IMR-90 (cell line): ENCODE results near the gene FBXO15. TPM values are rescaled to one million over a fixed set of nuclear protein-coding genes. Genes with fewer than 3 reads are reported as not detected.

Source experiments
- ATAC-seq: fragments of 200-7000 bp; cut with Tn5 transposase; 2 replicates; pipeline ENCODE4 v1.9.1; 2020; ENCODE audit warnings: low read depth, mild to moderate bottlenecking, moderate library complexity
- BruUV-seq: library from RNA; stranded (reverse); fragments of 400-500 nt; replicated peaks from 2 replicates; lab custom pipeline; 2021; lab: Mats Ljungman, UMichigan
- CTCF ChIA-PET: fragments of 300-600 bp; formaldehyde crosslinking; extraction: SDS; loops from one replicate; lab custom pipeline; 2021; ENCODE audit warnings: antibody characterized with exemption; lab: Yijun Ruan, JAX
- POLR2A ChIA-PET: fragments of 300-600 bp; sonication (Branson Sonifier 250); formaldehyde crosslinking; loops from one replicate; lab custom pipeline; 2022; ENCODE audit warnings: antibody characterized with exemption; ENCODE audit not compliant: unreplicated experiment; lab: Charles Lee
- DNase-seq: peaks from one replicate; pipeline ENCODE4 v3.0.0; 2013
- H2AFZ ChIP-seq: replicated peaks from 2 replicates; pipeline ENCODE3; 2013; ENCODE audit warnings: low read length, mild to moderate bottlenecking; ENCODE audit not compliant: poor library complexity
- H2AK5ac ChIP-seq: 2 replicates; pipeline ENCODE4 v1.6.1; 2013; ENCODE audit warnings: low read depth, low read length, inconsistent platforms
- H2AK9ac ChIP-seq: replicated peaks from 2 replicates; pipeline ENCODE3; 2013; ENCODE audit warnings: mild to moderate bottlenecking, low read depth, low read length, moderate library complexity; ENCODE audit not compliant: poor library complexity
- H2BK120ac ChIP-seq: 2 replicates; pipeline ENCODE4 v1.6.1; 2013; ENCODE audit warnings: low read depth, low read length, inconsistent platforms
- H2BK15ac ChIP-seq: 3 replicates; pipeline ENCODE4 v1.6.1; 2013; ENCODE audit warnings: low read depth, low read length, inconsistent platforms
- H2BK20ac ChIP-seq: 2 replicates; pipeline ENCODE4 v1.6.1; 2013; ENCODE audit warnings: low read depth, mild to moderate bottlenecking, inconsistent platforms, low read length, moderate library complexity
- H2BK5ac ChIP-seq: 2 replicates; pipeline ENCODE4 v1.6.1; 2013; ENCODE audit warnings: mild to moderate bottlenecking, low read depth, low read length, inconsistent platforms; ENCODE audit not compliant: poor library complexity, severe bottlenecking
- H3K14ac ChIP-seq: replicated peaks from 2 replicates; pipeline ENCODE4 v1.6.1; 2013; ENCODE audit warnings: low read depth, low read length, inconsistent platforms
- H3K18ac ChIP-seq: 2 replicates; pipeline ENCODE4 v1.6.1; 2013; ENCODE audit warnings: low read depth, low read length, control low read depth
- H3K23ac ChIP-seq: 2 replicates; pipeline ENCODE4 v1.6.1; 2013; ENCODE audit warnings: low read depth, low read length, inconsistent platforms
- H3K27ac ChIP-seq: 2 replicates; pipeline ENCODE4 v1.5.1; 2013; ENCODE audit warnings: mild to moderate bottlenecking, control low read depth, low read length; ENCODE audit not compliant: insufficient read depth
- H3K27me3 ChIP-seq: 2 replicates; pipeline ENCODE4 v1.6.1; 2013; ENCODE audit warnings: low read length; ENCODE audit not compliant: control insufficient read depth, insufficient read depth
- H3K36me3 ChIP-seq: 2 replicates; pipeline ENCODE4 v1.6.1; 2013; ENCODE audit warnings: low read length, mixed read lengths; ENCODE audit not compliant: control insufficient read depth, insufficient read depth
- H3K4ac ChIP-seq: 2 replicates; pipeline ENCODE4 v1.6.1; 2013; ENCODE audit warnings: low read depth, low read length, inconsistent platforms
- H3K4me1 ChIP-seq: 2 replicates; pipeline ENCODE4 v1.6.1; 2013; ENCODE audit warnings: low read length, mixed read lengths; ENCODE audit not compliant: control insufficient read depth, insufficient read depth
- H3K4me2 ChIP-seq: 2 replicates; pipeline ENCODE4 v1.6.1; 2013; ENCODE audit warnings: low read depth, mild to moderate bottlenecking, control low read depth, low read length, moderate library complexity
- H3K4me3 ChIP-seq: 2 replicates; pipeline ENCODE4 v1.5.1; 2013; ENCODE audit warnings: low read depth, mild to moderate bottlenecking, control low read depth, low read length, moderate library complexity; ENCODE audit not compliant: insufficient read depth
- H3K56ac ChIP-seq: 2 replicates; pipeline ENCODE4 v1.6.1; 2013; ENCODE audit warnings: low read length, inconsistent platforms; ENCODE audit not compliant: insufficient read depth; ENCODE audit errors: extremely low read depth
- H3K79me1 ChIP-seq, 2 experiments: 2 replicates each; pipeline ENCODE4 v1.6.1; 2013; ENCODE audit warnings: low read length in 2 of 2, inconsistent platforms in 1 of 2, low read depth in 1 of 2
- H3K9ac ChIP-seq: 2 replicates; pipeline ENCODE4 v1.6.1; 2013; ENCODE audit warnings: low read depth, low read length, control low read depth
- H3K9me1 ChIP-seq: 2 replicates; pipeline ENCODE4 v1.6.1; 2013; ENCODE audit warnings: low read length, inconsistent platforms; ENCODE audit not compliant: insufficient read depth
- H3K9me3 ChIP-seq: 2 replicates; pipeline ENCODE4 v1.6.1; 2013; ENCODE audit warnings: low read length; ENCODE audit not compliant: control insufficient read depth, insufficient read depth
- H4K20me1 ChIP-seq: 2 replicates; pipeline ENCODE4 v1.6.1; 2013; ENCODE audit warnings: low read length, inconsistent platforms; ENCODE audit not compliant: insufficient read depth
- H4K5ac ChIP-seq: 2 replicates; pipeline ENCODE4 v1.6.1; 2013; ENCODE audit warnings: mild to moderate bottlenecking, low read depth, low read length, control low read depth
- H4K8ac ChIP-seq, 2 experiments: 2 replicates each; pipeline ENCODE4 v1.6.1; 2013; ENCODE audit warnings: low read depth in 2 of 2, low read length in 2 of 2, control low read depth in 1 of 2, inconsistent platforms in 1 of 2
- H4K91ac ChIP-seq: 2 replicates; pipeline ENCODE4 v1.6.1; 2013; ENCODE audit warnings: low read depth, low read length, inconsistent platforms; ENCODE audit not compliant: insufficient read depth
- BHLHE40 ChIP-seq: fragments of 150-350 bp; IDR thresholded peaks from 2 replicates; pipeline ENCODE4 v1.6.1; 2016; ENCODE audit warnings: mild to moderate bottlenecking, low read depth, low read length
- CEBPB ChIP-seq: IDR thresholded peaks from 2 replicates; pipeline ENCODE4 v1.6.1; 2012; ENCODE audit warnings: low read depth, low read length, improper control_type of control experiment
- CHD1 ChIP-seq: IDR thresholded peaks from 2 replicates; pipeline ENCODE4 v1.6.1; 2012; ENCODE audit warnings: low read depth, low read length, improper control_type of control experiment
- FOS ChIP-seq: fragments of 150-350 bp; IDR thresholded peaks from 2 replicates; pipeline ENCODE4 v1.6.1; 2016; ENCODE audit warnings: low read depth, low read length
- MAFK ChIP-seq: IDR thresholded peaks from 2 replicates; pipeline ENCODE4 v1.6.1; 2012; ENCODE audit warnings: low read depth, low read length, improper control_type of control experiment
- MAZ ChIP-seq: IDR thresholded peaks from 2 replicates; pipeline ENCODE4 v1.6.1; 2012; ENCODE audit warnings: low read depth, mild to moderate bottlenecking, low read length, improper control_type of control experiment, moderate library complexity, borderline replicate concordance
- MXI1 ChIP-seq: IDR thresholded peaks from 2 replicates; pipeline ENCODE4 v1.6.1; 2012; ENCODE audit warnings: low read depth, mild to moderate bottlenecking, low read length, moderate library complexity, borderline replicate concordance
- NFE2L2 ChIP-seq: fragments of 150-350 bp; IDR thresholded peaks from 2 replicates; pipeline ENCODE4 v1.6.1; 2016; ENCODE audit warnings: low read depth, mild to moderate bottlenecking, low read length
- POLR2A ChIP-seq: IDR thresholded peaks from 2 replicates; pipeline ENCODE4 v1.6.1; 2012; ENCODE audit warnings: mild to moderate bottlenecking, low read depth, low read length
- RAD21 ChIP-seq: IDR thresholded peaks from 2 replicates; pipeline ENCODE4 v1.6.1; 2012; ENCODE audit warnings: low read length, improper control_type of control experiment
- RCOR1 ChIP-seq: IDR thresholded peaks from 2 replicates; pipeline ENCODE4 v1.6.1; 2012; ENCODE audit warnings: mild to moderate bottlenecking, low read length, improper control_type of control experiment; ENCODE audit not compliant: insufficient replicate concordance
- RFX5 ChIP-seq: IDR thresholded peaks from 2 replicates; pipeline ENCODE4 v1.8.0; 2012; ENCODE audit warnings: low read depth, mild to moderate bottlenecking, low read length, moderate library complexity
- WGBS, 2 experiments: methylation state at CpG; one replicate each; pipeline versions ENCODE4 v1.1.5 to v1.1.7; 2013; ENCODE audit warnings: missing lambda C conversion rate in 2 of 2; ENCODE audit not compliant: insufficient read length in 1 of 2; ENCODE audit errors: extremely low coverage in 2 of 2; 5-methylcytosine and 5-hydroxymethylcytosine counted together
- dilution Hi-C: fragments of 300-500 bp; cut with HindIII; formaldehyde crosslinking; loops from one replicate; pipeline ENCODE4 v1.14.3; 2018; ENCODE audit warnings: low sequenced_read_pairs; ENCODE audit not compliant: unreplicated experiment
- in situ Hi-C: fragments of 300-500 bp; cut with MboI; formaldehyde crosslinking; loops from 3 replicates; pipeline ENCODE4 v1.14.3; 2019; ENCODE audit warnings: low sequenced_read_pairs, inconsistent platforms, mixed read lengths
- intact Hi-C: fragments of 100-400 bp; cut with micrococcal nuclease; formaldehyde crosslinking; loops from 2 replicates; pipeline ENCODE4 v1.10.0; 2022
- polyA plus RNA-seq, 3 experiments: library from polyadenylated mRNA; depleted of rRNA; stranded (reverse); fragments of >200 nt; gene quantifications; 2 replicates each; pipeline ENCODE4 v1.2.3, GENCODE V29; 2012; ENCODE audit warnings: low replicate concordance in 1 of 3
- total RNA-seq: library from RNA; depleted of rRNA; stranded (reverse); fragments of >200 nt; gene quantifications from 2 replicates; pipeline ENCODE4 v1.2.3, GENCODE V29; 2012
- TF ChIP-seq, protein P1 (sequence below): fragments of 150-350 bp; IDR thresholded peaks from 2 replicates; pipeline ENCODE4 v1.6.1; 2017; ENCODE audit warnings: mild to moderate bottlenecking, antibody characterized with exemption, low read length, low read depth

The FBXO15 gene
- total and polyA plus RNA-seq, 2 of the 4 experiments (the other 2 are of a cell fraction) = 0.90 to 2.0 TPM

DNA sequence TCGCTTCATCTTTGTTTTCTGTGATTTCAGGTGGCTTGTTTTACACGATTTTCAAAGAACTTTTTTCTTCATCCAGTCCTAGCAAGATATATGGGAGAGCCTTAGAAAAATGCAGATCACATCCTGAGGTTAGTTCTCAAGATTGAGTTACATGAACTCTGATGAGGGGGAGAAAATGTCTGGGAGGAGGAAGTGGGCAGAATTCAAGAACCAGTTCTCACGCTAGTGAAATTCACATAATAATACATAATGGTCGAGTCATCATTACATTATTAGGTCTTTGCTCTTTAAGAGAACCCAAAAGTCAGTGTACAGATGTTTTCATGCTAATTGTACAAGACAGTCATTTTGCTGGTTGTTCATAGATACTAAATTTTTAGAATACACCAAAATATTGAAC, 7.6 kb upstream of the FBXO15 start:
- H3K18ac ChIP-seq = no peak overlapping the region
- in situ Hi-C loops = no loop called here

More for the DNA sequence above, 7.6 kb upstream of the FBXO15 start:
- H3K27me3 ChIP-seq = no peaks in the 10 kb centered on the region
- no peak overlapping the region for H3K27ac ChIP-seq
- no peak overlapping the region for H3K23ac ChIP-seq
- TF ChIP-seq CEBPB (no peak), BHLHE40 (no peak), RFX5 (no peak), FOS (no peak), RAD21 (no peak), POLR2A (no peak), RCOR1 (no peak), MXI1 (no peak), NFE2L2 (no peak), CHD1 (no peak), MAZ (no peak), MAFK (no peak)
- TF ChIP-seq, protein P1, sequence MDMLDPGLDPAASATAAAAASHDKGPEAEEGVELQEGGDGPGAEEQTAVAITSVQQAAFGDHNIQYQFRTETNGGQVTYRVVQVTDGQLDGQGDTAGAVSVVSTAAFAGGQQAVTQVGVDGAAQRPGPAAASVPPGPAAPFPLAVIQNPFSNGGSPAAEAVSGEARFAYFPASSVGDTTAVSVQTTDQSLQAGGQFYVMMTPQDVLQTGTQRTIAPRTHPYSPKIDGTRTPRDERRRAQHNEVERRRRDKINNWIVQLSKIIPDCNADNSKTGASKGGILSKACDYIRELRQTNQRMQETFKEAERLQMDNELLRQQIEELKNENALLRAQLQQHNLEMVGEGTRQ = no peak
- peaks cover 17% of the 10 kb centered on the region for H3K36me3 ChIP-seq
- peaks cover 14 to 32% of the 10 kb centered on the region in 2 experiments; a peak in 3 of 4 replicates for H3K79me1 ChIP-seq
- BruUV-seq = no TSS peak
- no peak overlapping the region for H4K91ac ChIP-seq
- no peak overlapping the region for H2AK9ac ChIP-seq
- no peak overlapping the region for H2BK15ac ChIP-seq
- no peaks in the 10 kb centered on the region for H3K9me3 ChIP-seq
- no peak overlapping the region for H3K4me2 ChIP-seq
- no peak overlapping the region for H2AK5ac ChIP-seq
- H2BK20ac ChIP-seq = no peak overlapping the region
- H3K4me1 ChIP-seq = no peaks in the 10 kb centered on the region
- H2BK5ac ChIP-seq = no peak overlapping the region
- dilution Hi-C loops = no loop called here
- H3K9ac ChIP-seq = no peak overlapping the region
- no peak overlapping the region for H4K8ac ChIP-seq
- no peak overlapping the region for H3K4ac ChIP-seq
- DNase-seq (peak; percentile 64), ATAC-seq (no peak)
- no peak overlapping the region for H2AFZ ChIP-seq
- ChIA-PET CTCF (no interaction called here), POLR2A (no interaction called here)
- H3K4me3 ChIP-seq = no peak overlapping the region
- intact Hi-C loops = no loop called here
- peaks cover 4% of the 10 kb centered on the region; the same call in 1 of the 2 replicates for H3K9me1 ChIP-seq
- H2BK120ac ChIP-seq = no peak overlapping the region
- H3K56ac ChIP-seq = no peak overlapping the region
- no CpG with 5 or more reads among the region's 4 CpGs for WGBS, 2 experiments
- H4K20me1 ChIP-seq = no peaks in the 10 kb centered on the region
- no peak overlapping the region for H3K14ac ChIP-seq
- no peak overlapping the region for H4K5ac ChIP-seq
